Stimulated activated CD8-positive, alpha-beta memory T cell treated with anti-CD3 and anti-CD28 coated beads, Interleukin-15, amount 100 ng/mL, for 1 hour (primary cell): ENCODE results near the gene TMEM139.
"Not testable (repeated sequence)": the region's sequence is repeated elsewhere in the genome, so short reads cannot be mapped to it uniquely, and the experiment has no call there.

ENCODE experiments used
- DNase-seq: peaks from one replicate; pipeline ENCODE4 v3.0.0-alpha.2; 2020; ENCODE audit warnings: low read depth

The TMEM139 gene

GRCh38 chr7:143289421-143289820 is 4.7 kb downstream of the TMEM139 start:
- DNase-seq, result no peak

DNA sequence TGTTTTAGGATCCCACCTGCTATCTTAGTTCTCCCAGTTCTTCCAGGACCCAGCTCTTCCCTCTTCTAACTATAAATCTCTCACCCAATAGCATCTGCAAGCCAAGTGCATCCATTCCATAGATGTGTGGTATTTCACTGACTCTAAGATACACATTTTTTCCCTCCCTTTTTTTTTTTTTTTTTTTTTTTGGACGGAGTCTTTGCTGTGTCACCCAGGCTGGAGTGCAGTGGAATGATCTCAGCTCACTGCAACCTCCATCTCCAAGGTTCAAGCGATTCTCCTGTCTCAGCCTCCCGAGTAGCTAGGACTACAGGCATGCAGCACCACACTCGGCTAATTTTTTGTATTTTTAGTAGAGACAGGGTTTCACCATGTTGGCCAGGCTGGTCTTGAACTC is 5.1 kb downstream of the TMEM139 start:
- not testable (repeated sequence) for DNase-seq

DNA sequence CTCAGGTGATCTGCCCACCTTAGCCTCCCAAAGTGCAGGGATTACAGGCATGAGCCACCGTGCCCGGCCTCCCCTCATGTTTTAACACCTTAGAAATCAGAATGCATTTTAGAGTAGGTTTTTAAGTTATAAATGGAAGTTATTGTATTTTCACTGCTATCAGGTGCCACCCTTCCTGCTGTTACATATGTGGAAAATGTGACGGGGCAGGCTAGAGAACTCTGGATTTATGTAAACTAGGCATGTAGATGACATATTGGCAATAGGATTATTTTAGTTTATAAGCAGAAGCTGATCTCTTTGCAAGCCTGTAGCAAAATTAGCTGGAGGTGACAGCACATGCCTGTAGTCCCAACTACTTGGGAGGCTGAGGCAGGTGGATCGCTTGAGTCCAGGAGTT is 5.5 kb downstream of the TMEM139 start:
- DNase-seq, result no peak

DNA sequence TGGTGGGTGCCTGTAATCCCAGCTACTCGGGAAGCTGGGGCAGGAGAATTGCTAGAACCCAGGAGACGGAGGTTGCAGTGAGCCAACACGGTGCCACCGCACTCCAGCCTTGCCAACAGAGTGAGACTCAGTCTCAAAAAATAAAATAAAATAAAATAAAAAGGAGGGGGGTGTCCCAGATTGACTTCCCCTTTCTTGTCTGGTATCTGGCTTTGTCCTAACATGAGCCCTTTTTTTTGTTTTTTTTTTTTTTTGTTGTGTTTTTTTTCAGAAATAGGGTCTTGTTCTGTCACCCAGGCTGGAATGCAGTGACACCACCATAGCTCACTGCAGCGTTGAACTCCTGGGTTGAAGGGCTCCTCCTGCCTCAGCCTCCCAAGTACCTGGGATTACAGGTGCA is 8.1 kb downstream of the TMEM139 start:
- no peak for DNase-seq

- DNase-seq, result no peak
Observed at GRCh38 chr7:143295870-143296269, 11.1 kb downstream of the TMEM139 start.

GRCh38 chr7:143296686-143297085 is 11.9 kb downstream of the TMEM139 start:
- DNase-seq, result no peak

GRCh38 chr7:143299346-143299745 is 14.6 kb downstream of the TMEM139 start:
- DNase-seq, result no peak

GRCh38 chr7:143299840-143300239 is 15.1 kb downstream of the TMEM139 start:
- DNase-seq, result peak; percentile 22

DNA sequence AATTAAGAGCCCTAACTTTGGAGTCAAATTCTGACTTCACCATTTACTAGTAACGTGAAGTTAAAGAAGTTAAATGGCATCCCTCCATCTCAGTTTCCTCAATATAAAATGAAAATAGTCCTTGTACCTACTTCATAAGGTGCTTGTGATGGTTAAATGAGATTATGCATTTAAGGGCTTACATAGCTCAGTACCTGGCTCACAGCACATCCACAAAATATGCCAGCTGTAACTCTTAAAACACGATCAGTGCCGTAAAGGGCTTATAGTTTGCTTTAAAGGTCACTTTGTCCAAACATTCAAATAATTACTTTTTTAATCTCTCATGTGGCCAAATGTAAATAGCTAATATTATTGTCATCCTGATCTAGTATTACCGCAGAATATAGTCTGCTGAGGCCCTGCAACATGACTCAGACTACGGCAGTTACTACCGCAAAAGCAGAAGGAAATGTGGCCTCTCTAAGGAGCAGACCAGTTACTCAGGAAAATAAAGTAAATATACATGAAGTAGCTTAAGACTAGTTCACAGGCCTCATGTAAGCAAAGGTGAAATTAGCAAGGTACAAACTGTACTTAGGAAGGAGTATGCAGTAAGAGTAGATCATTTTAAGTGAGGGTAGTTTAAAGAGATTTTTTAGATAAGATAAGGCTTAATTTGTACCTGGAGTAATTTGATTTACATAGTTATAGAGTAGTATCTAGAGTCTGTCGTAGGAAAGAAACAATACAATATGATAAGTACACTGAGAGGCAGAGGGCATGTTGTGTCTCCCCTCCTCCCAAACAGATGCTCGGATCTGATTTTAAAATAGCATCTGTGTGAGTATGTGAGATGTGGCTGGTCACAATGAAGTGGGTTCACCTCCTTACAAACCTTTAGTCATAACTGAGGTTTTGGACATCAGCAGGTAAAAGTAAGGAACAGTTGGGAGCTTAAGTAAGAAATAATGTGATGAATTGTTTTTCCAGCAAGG is 16.5 kb downstream of the TMEM139 start:
- no peak for DNase-seq

GRCh38 chr7:143303733-143304132 is 19.0 kb downstream of the TMEM139 start:
- no peak for DNase-seq

- no peak for DNase-seq
Observed at GRCh38 chr7:143304938-143305337, 20.2 kb downstream of the TMEM139 start.

- peak; percentile 50 for DNase-seq
Observed at GRCh38 chr7:143305423-143306070, 20.8 kb downstream of the TMEM139 start.

- no peak for DNase-seq
Observed at GRCh38 chr7:143308632-143309031, 23.9 kb downstream of the TMEM139 start.

- no peak for DNase-seq
Observed at GRCh38 chr7:143314127-143314526, 29.4 kb downstream of the TMEM139 start.

DNA sequence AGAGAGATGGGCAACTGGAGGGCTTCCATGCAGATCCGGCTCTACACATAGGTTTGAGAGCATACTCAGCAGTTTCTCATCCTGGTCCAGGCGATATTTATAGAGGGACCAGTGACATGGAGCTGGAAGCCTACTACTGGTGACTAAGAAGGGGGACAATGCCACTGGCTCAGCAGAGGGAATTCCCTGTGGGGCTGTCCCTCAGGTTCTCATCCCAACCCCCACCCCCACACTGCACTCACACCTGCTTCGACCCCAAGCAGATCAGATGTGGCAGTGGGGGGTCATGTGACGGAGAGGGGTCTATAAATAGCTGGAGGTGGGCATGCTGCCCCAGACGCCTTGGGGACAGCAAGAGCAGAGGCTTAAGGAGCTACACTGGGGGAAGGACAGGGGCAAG is 31.0 kb downstream of the TMEM139 start, which contains the start of gene CLCN1:
Gene CLCN1, plus strand, starts transcription at position 336 of the 400 bp plus-strand sequence. CDS start 102 bp downstream, outside the sequence.
- no peak for DNase-seq

GRCh38 chr7:143316492-143316891 is 31.7 kb downstream of the TMEM139 start:
- no peak for DNase-seq

- no peak for DNase-seq
Observed at GRCh38 chr7:143318661-143319060, 33.9 kb downstream of the TMEM139 start.

DNA sequence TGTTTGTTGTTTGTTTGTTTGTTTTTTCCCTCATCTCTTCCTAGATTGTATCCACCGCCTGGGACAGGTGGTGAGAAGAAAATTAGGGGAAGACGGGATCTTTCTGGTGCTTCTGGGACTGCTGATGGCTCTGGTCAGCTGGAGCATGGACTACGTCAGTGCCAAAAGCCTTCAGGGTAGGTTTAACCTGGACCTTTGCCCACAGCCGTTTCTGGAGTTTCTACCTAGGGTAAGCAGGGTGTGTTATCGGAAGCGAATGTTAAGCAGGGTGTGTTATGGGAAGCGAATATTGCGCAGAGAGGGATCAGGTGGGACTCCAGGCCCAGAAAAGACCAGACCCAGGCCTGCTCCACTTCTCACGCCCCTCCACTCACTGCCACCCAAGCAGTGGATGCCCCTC is 35.9 kb downstream of the TMEM139 start:
- no peak for DNase-seq

DNA sequence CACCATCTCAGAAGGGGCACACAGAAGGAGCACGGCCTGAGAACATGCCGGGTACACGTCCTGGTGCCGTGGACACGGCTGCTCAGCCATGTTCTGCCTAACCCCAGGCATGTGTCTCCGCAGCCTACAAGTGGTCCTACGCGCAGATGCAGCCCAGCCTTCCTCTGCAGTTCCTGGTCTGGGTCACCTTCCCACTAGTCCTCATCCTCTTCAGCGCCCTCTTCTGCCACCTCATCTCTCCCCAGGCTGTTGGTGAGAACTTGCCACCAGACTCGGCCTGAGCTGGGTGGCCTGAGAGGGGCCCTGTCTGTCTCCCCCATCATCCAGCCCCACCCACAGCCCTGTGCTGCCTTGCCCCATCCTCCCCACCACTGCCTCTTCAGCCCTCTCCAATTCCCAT is 36.5 kb downstream of the TMEM139 start:
- no peak for DNase-seq

GRCh38 chr7:143321734-143322133 is 37.0 kb downstream of the TMEM139 start:
- DNase-seq, result no peak

GRCh38 chr7:143322760-143323633 is 38.2 kb downstream of the TMEM139 start:
- DNase-seq, result no peak

- DNase-seq, result no peak
Observed at GRCh38 chr7:143323653-143324052, 38.9 kb downstream of the TMEM139 start.
